SK-N-MC (cell line): Measurements from ENCODE around the gene SLC9A3.

Experiments
- EZH2 ChIP-seq: fragments of 200-600 bp; sonication (generic); IDR thresholded peaks from one replicate; pipeline ENCODE4 v1.6.1; 2017; ENCODE audit warnings: antibody characterized with exemption
- FOXP2 ChIP-seq: optimal IDR thresholded peaks from 2 replicates; pipeline ENCODE3; 2011; ENCODE audit warnings: mild to moderate bottlenecking, moderate library complexity; ENCODE audit not compliant: insufficient read depth; ENCODE audit errors: extremely low read length, control extremely low read depth
- POLR2AphosphoS5 ChIP-seq: IDR thresholded peaks from 2 replicates; pipeline ENCODE4 v1.6.1; 2012; ENCODE audit warnings: mild to moderate bottlenecking, low read depth, low read length, borderline replicate concordance

- TF ChIP-seq POLR2AphosphoS5, result no peak
- TF ChIP-seq EZH2, result no peak
- TF ChIP-seq FOXP2, result no peak
Measured at GRCh38 chr5:573206-573605, 49.0 kb upstream of the SLC9A3 start.
